NCI-H748 (cell line): ENCODE measurements around the gene EPS8L1.

ENCODE experiments used
- DNase-seq: peaks from one replicate; lab custom pipeline; 2025; ENCODE audit not compliant: unreplicated experiment; lab: John Stamatoyannopoulos, UW

EPS8L1 gene

DNA sequence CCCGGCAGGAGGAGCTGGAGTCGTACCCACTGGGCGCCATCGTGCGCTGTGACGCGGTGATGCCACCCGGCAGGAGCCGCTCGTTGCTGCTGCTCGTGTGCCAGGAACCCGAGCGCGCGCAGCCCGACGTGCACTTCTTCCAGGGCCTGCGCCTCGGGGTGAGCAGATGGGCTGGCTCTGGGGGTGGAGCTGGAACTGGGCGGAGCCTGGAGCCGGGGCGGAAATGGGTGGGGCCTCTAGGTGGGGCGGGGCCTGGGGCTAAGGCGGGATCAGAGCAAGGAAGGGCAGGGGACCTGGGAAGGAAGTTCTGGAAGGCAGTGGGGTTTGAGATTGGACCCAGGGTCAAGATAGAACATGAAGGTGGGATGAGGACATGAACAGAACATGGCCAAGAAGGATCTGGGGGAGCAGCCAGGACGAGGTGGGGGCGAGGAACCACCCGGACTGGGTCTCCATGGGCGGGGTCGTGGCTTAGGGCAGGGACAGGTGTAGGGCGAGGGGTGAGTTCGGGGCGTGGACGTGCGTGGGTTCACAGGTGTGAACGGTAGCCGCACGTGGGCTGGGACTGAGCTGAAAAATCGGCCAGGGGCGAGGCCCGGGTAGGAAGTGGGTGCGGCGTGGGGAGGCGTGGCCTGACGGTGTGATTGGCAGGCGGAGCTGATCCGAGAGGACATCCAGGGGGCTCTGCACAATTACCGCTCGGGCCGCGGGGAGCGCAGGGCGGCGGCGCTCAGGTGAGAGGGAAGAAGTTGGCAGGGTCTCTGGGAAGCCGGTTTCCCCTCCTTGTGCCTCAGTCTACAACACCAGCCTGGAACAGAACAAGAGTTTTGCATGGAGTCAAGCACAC, 4.7 kb downstream of the EPS8L1 start:
- peak; percentile 92 for DNase-seq

DNA sequence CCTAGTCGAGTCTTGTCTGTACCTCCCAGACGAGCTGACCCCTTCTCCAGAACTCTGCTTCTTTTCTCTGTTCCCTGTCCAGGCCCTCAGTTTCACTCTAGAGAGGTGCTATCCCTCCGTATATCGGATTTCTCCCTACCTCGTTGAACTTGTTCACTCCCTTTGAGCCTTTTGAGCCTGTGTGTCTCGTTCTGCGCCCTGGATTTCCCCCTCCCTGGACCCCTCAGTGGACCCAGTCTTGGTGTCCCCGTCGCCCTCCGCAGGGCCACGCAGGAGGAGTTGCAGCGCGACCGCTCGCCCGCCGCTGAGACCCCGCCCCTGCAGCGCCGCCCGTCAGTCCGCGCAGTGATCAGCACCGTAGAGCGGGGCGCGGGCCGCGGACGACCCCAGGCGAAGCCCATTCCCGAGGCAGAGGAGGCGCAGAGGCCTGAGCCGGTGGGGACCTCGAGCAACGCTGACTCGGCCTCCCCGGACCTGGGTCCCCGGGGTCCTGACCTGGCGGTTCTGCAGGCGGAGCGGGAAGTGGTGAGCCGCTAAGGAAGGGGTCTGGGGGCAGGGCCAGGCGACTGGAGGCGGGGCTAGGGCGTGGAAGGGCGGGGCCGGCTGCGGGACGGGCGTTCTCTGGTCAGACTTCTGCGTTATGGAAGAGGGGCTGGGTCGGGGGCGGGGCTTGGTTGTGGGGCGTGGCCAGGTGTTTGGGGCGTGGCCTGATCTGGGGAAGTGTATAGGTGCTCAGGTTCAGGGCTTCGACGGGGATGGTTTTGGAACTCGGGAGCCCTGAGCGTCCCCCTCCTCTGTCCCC, 5.5 kb downstream of the EPS8L1 start:
- DNase-seq, result peak; percentile 87

DNA sequence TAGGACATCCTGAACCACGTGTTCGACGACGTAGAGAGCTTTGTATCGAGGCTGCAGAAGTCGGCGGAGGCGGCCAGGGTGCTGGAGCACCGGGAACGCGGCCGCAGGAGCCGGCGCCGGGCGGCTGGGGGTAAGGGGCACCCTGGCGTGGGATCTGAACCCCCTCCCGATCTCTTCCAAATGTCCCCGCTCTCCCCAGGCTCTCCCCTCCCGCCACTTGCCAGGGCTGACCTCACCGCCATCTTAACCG, 6.0 kb downstream of the EPS8L1 start:
- DNase-seq, result no peak

DNA sequence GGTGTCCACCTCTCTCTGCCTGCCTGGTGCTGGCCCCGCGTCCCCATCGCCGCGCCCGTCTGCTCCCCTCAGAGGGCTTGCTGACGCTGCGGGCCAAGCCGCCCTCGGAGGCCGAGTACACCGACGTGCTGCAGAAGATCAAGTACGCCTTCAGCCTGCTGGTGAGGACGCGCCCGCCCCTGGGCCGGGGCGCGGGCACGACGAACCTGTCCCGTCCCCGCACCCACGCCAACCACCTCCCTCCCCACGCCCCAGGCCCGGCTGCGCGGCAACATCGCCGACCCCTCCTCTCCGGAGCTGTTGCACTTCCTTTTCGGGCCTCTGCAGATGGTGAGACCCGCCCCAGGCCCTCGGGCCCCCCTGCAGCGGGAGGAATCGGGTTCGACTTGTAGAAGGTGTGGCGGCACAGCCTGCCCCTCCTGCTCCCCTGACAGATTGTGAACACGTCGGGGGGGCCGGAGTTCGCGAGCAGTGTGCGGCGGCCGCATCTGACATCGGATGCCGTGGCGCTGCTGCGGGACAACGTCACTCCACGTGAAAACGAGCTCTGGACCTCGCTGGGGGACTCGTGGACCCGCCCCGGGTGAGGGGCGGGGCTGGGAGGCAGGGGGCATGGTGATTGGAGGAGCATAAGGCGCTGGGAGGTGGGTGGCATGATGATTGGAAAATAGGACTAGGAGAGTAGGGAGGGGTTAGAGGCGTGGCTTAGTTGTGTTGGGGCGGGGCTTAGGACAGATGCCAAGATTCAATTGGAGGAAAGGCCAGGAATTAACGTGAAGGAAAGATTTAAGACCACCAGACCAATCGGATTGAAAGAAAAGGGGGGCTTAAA, 6.6 kb downstream of the EPS8L1 start:
- peak; percentile 86 for DNase-seq

DNA sequence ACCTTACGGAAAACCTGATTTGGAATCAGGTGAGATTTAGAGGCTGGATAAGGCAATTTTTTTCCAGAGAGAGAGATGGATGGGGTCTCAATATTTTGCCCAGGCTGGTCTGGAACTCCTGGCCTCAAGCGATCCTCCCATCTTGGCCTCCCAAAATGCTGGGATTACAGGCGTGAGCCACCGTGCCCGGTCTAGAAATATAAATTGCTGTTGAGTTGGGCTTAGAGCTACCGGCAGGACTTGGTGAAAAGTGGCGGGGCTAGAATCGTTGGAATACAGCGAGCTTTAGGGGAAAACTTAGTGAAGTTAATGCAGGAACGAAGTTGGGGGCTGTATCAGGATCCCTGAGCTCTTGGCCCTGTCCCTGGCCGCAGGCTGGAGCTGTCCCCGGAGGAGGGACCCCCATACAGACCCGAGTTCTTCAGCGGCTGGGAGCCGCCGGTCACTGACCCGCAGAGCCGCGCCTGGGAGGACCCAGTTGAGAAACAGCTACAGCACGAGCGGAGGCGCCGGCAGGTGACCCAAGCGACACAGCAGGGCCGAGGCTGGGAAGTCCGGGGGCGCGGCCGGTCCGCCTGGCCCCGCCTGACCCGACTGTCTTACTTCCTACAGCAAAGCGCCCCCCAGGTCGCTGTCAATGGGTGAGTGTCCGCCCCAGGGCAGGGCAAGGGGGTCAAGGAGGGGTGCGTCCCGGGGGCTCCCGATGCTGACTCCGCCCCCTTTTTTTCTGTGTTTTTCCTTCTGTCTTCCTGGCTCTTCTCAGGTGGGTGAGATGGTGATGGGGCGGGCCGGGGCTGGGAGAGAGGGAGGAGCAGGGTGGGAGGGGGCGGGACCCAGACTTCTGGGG, 7.6 kb downstream of the EPS8L1 start:
- DNase-seq, result no peak

DNA sequence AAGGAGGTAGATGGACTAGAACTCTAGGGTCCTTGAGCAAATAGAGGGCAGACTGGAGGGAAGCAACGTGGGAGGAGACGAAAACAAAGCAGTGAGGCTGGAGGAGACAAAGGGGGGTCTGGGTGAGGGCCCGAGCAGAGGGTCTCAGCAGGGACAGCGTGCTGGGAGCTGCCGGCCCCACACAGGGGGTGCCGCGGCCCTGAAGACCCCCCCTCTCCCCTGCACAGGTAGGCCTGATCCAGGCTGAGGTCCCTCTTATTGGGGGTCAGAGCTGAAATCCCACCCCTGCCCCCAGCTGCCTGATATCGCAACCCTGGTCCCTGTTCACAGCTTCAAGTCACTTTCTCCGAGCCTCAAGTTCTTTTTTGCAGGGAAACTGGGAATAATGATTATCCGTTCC, 8.7 kb downstream of the EPS8L1 start:
- DNase-seq, result no peak

DNA sequence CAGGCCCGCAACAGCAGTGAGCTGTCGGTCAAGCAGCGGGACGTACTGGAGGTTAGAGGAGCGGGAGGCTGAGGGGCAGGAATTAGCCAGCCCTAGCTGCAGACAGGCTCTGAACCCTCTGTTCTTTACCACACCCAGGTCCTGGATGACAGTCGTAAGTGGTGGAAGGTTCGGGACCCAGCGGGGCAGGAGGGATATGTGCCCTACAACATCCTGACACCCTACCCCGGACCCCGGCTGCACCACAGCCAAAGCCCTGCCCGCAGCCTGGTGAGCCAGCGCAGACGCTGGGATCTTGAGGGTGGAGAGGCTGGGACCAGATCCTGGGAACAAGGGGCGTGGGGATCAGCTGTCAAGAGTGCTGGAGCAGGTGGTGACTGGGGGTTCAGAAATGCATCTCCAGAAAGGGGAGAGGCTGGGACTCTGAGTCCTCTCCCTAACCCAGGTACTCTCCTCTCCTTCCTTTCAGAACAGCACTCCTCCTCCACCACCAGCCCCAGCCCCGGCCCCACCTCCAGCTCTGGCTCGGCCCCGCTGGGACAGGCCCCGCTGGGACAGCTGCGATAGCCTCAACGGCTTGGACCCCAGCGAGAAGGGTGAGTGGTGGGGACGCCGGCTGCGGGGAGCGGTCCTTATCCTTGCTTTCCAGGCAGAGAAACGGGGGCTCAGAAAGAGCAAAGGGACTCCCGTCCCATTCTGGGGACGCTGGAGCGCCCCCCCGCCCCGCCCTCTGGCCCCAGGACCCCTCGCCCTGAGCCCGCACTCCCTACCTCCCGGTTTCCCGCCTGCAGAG, 10.4 kb downstream of the EPS8L1 start:
- no peak for DNase-seq

DNA sequence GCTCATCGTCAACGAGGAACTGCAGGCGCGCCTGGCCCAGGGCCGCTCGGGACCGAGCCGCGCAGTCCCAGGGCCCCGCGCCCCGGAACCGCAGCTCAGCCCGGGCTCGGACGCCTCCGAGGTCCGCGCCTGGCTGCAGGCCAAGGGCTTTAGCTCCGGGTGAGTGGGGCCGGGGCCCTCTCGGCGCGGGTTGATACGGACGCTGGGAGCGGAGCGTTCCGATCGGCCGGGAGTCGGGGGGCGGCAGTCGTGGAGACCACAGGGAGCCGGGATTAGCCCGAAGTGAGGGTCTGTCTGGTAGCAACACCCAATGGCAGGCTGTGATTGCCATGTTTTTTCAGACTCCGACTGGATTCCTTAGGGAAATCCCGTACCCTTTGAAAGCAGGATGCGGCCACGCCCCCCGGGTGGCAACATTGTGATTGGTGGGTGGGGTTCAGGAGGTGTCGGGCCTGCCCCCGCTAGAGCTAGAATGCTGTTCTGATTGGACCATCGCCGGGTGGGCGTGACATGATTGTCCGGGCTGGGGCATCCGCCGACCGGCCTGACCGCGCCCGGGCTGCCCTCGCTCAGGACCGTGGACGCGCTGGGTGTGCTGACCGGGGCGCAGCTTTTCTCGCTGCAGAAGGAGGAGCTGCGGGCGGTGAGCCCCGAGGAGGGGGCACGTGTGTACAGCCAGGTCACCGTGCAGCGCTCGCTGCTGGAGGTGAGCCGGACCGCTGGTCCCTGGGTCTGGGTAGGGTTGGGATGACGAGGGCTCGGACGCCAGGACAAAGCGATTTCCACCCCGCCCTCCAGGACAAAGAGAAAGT, 11.3 kb downstream of the EPS8L1 start:
- peak; percentile 98 for DNase-seq

DNA sequence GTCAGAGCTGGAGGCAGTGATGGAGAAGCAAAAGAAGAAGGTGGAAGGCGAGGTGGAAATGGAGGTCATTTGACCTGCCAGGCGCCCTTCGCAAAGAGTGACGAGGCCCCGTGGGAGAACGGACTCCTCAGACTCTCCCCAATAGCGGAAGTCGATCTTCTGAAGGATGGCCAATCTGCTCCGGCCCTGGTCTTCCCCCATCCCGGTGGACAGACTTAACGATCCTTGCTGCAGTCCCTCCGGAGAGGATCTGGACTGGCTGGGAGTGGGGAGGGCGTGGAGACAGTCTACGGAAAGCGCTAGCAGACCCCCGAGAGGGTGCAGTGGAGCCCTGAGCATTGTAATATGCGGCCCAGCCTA, 11.9 kb downstream of the EPS8L1 start:
- DNase-seq, result peak; percentile 49

DNA sequence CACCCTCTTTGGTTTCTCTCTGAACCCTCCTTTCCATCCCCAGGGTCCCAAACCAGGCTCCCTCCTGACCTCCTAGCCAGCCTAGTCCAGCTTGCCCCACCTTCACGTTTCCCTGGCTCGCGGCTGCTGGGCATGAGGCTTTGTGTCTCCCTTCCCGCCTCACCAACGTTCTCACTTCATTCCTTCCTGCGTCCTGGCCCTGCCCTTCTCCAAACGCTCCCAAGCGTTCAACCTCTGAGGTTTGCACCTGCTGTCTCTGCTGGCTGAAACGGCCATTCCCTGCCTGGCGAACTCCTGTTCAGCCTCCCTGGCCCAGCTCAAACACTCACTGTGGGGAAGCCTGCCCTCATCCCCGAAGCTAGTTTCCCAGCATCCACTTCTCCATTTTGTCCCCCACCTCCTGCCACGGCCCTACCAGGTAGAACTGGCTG, 12.4 kb downstream of the EPS8L1 start:
- peak; percentile 26 for DNase-seq

DNA sequence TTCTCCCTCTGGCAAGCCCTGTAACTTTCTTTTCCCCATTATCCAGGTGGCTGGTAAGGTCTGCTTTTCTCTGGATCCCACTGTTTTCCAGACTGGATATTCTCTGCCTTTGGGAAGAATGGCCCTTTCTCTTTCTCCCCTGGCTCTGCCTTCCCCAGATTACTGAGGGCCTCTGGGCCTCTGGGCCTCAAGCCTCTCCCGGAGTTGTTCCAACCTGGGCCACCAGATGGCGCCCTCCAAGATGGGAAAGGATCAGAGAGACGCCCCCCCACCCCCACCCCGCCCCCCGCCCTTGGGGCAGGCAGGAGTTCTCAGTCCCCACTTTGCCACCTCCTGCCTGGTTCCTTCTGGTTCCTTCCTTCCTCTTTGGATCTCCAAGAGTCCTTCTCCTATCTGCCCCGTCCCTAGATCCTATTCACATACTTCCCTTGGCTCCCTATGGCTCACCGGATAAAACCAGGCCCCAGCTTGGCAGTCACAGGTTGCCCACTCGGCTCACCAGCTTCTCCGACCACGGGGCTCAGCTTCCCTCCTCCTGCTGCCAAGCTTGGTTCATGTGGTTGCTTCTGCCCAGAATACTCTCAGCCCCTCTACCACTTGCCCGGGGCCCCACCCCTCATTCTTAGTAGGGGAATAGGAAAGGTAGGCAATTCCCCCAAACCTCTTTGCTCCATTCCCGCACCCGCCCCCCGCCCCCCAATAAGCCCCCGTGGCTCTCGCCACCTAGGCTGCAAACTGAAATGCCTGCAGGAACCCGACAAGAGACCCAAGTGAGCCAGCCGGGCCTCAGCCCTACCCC, 13.1 kb downstream of the EPS8L1 start:
- peak; percentile 77 for DNase-seq

DNA sequence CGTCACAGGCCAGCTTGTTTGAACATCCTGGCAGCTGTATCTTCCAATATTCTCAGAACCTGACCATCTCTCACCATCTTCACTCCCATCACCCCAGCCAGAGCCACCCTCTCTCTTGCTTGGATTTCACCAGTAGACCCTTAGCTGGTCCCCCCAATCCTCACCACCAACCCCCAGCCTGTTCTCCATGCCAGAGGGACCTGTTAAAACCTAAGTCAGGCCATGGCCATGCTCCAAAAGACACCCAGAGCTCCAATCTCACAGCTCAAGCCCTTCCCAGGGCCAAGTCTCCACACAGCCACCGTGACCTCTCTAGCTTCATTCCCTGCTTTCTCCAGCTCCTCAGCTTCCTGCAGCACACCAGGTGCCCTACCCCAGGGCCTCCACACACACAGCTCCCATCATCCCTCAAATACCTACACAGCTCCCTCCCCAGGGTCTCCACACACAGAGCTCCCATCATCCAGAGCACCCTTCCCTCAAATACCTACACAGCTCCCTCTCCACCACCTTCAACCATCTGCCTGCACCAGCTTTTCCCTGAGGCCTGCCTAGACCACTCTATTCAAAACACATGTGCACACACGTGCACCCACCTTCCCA, 13.8 kb downstream of the EPS8L1 start:
- no peak for DNase-seq

DNA sequence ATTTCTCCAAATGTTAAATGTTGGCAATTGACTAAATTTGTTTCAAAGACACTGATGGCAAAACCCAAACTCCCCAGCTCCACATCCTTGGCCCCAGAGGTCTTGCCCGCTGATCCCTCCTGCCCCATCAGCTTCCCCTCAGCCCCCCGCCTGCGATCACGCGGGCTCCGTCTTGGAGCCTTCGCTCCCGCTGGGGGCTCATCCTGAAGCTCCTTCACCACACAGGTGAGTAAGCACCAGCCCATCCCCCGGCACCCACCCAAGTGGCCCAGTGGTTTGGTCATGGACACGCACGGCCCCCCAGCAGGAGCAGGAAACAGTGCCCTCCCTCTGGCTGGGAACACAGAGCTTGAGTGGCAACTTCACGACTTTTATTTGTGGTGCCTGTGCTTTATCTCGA, 14.9 kb downstream of the EPS8L1 start:
- DNase-seq, result no peak

DNA sequence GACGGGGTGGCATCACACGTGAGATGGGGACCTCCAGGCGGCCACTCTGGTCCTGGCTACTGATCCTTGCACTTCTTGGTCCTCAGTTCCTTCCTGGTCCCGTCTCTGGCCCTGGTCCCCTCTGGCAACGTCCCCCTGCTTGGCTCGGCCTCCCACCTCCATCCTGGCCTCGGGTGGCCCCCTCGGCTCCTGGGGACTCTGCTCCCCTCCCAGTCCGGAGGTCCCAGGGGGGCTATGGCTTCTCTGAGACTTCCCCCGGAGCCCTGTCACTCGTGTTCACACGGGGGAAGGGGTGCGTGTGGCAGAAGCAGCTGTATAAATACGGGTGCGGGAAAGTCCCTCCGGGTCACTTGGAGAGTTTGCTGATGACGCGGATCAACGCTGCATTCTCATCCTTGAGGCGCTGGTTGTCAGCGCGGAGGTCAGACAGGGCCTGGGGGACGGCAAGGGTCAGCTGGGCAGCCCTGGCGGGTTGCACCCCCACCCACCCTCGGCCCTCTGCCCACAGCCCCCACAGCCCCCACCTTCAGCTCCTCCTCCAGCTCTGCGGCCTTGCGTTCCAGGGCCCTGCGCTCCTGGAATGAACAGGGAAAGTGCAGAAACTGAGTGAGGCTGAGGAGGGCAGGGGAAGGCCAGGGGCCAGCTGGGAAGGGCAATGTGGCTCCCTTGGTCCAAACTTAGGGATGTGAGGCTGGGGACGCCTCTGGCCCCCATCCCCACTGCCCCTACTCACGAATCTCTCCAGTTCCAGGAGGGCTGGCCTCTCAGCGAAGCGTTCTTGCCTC, 15.6 kb downstream of the EPS8L1 start:
- DNase-seq, result no peak

DNA sequence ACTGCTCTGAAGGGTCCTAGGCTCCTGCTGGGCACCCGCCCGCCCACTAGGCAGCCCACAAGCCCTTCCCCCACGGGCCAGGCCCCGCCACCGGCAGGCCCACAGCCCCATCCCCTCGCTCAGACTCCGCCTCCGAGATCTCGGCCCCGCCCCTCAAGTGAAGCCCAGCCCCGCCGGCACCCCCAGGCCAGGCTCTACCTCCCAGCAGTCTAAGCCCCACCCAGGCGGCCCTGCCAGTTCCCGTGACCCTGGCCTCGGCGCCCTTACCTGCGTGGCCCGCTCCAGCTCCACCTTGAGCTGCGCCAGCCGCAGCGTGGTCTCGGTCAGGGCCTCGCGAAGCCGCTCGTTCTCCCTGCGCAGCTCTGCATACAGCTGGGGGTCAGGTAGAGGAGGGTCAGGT, 16.3 kb downstream of the EPS8L1 start:
- no peak for DNase-seq

DNA sequence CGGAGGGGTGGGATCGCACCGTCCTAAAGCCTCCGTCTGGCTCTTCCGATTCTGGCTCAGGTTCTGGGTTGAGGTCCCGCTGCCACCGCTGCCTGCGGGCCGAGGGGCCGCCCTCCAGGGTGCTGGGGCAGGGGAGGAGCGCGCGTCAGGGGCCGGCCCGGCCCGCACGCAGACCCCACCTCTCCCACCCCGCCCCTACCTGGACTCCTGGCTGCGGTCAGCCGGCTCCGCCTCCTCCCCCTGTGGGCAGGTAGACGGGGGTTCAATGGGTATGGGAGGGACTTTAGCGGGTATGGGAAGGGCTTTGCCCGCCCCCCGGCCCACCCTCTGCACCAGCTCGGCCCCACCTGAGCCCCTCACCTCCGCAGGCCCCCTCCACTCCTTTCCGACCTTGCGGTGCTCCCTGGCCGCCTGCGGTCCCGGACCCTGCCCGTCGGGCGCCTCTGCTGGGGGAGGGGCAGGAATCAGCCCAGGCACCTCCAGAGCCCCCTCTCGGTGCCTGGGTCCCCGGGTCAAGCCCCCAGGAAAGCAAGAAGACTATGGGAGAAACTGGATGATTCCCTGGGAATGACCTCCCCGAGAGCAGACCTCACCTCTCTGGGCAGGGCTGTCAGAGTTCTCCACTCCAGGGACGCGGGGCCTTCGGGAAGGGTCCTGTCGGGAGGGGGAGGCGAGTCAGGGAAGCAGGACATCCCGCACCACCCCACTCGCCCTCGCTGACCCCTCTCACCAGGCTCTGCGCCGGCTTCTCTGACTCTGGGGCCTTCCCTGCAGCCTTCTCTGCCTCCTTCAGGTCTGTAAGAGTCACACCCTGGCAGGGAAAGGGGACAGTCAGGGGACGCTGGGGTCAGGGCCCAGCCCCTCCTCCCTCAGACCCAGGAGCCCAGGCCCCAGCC, 17.0 kb downstream of the EPS8L1 start:
- no peak for DNase-seq
